IMR-90 (cell line): Measurements from ENCODE around the gene SF3B2. TPM values are rescaled to one million over a fixed set of nuclear protein-coding genes. Genes with fewer than 3 reads are reported as not detected.

Source experiments
- ATAC-seq: fragments of 200-7000 bp; cut with Tn5 transposase; 2 replicates; pipeline ENCODE4 v1.9.1; 2020; ENCODE audit warnings: low read depth, mild to moderate bottlenecking, moderate library complexity
- BruUV-seq: library from RNA; stranded (reverse); fragments of 400-500 nt; replicated peaks from 2 replicates; lab custom pipeline; 2021; lab: Mats Ljungman, UMichigan
- CTCF ChIA-PET: fragments of 300-600 bp; formaldehyde crosslinking; extraction: SDS; loops from one replicate; lab custom pipeline; 2021; ENCODE audit warnings: antibody characterized with exemption; lab: Yijun Ruan, JAX
- POLR2A ChIA-PET: fragments of 300-600 bp; sonication (Branson Sonifier 250); formaldehyde crosslinking; loops from one replicate; lab custom pipeline; 2022; ENCODE audit warnings: antibody characterized with exemption; ENCODE audit not compliant: unreplicated experiment; lab: Charles Lee
- DNase-seq: peaks from one replicate; pipeline ENCODE4 v3.0.0; 2013
- H2AFZ ChIP-seq: replicated peaks from 2 replicates; pipeline ENCODE3; 2013; ENCODE audit warnings: low read length, mild to moderate bottlenecking; ENCODE audit not compliant: poor library complexity
- H2AK5ac ChIP-seq: 2 replicates; pipeline ENCODE4 v1.6.1; 2013; ENCODE audit warnings: low read depth, low read length, inconsistent platforms
- H2AK9ac ChIP-seq: replicated peaks from 2 replicates; pipeline ENCODE3; 2013; ENCODE audit warnings: mild to moderate bottlenecking, low read depth, low read length, moderate library complexity; ENCODE audit not compliant: poor library complexity
- H2BK120ac ChIP-seq: 2 replicates; pipeline ENCODE4 v1.6.1; 2013; ENCODE audit warnings: low read depth, low read length, inconsistent platforms
- H2BK15ac ChIP-seq: 3 replicates; pipeline ENCODE4 v1.6.1; 2013; ENCODE audit warnings: low read depth, low read length, inconsistent platforms
- H2BK20ac ChIP-seq: 2 replicates; pipeline ENCODE4 v1.6.1; 2013; ENCODE audit warnings: low read depth, mild to moderate bottlenecking, inconsistent platforms, low read length, moderate library complexity
- H2BK5ac ChIP-seq: 2 replicates; pipeline ENCODE4 v1.6.1; 2013; ENCODE audit warnings: mild to moderate bottlenecking, low read depth, low read length, inconsistent platforms; ENCODE audit not compliant: poor library complexity, severe bottlenecking
- H3K14ac ChIP-seq: replicated peaks from 2 replicates; pipeline ENCODE4 v1.6.1; 2013; ENCODE audit warnings: low read depth, low read length, inconsistent platforms
- H3K18ac ChIP-seq: 2 replicates; pipeline ENCODE4 v1.6.1; 2013; ENCODE audit warnings: low read depth, low read length, control low read depth
- H3K23ac ChIP-seq: 2 replicates; pipeline ENCODE4 v1.6.1; 2013; ENCODE audit warnings: low read depth, low read length, inconsistent platforms
- H3K27ac ChIP-seq: 2 replicates; pipeline ENCODE4 v1.5.1; 2013; ENCODE audit warnings: mild to moderate bottlenecking, control low read depth, low read length; ENCODE audit not compliant: insufficient read depth
- H3K27me3 ChIP-seq: 2 replicates; pipeline ENCODE4 v1.6.1; 2013; ENCODE audit warnings: low read length; ENCODE audit not compliant: control insufficient read depth, insufficient read depth
- H3K36me3 ChIP-seq: 2 replicates; pipeline ENCODE4 v1.6.1; 2013; ENCODE audit warnings: low read length, mixed read lengths; ENCODE audit not compliant: control insufficient read depth, insufficient read depth
- H3K4ac ChIP-seq: 2 replicates; pipeline ENCODE4 v1.6.1; 2013; ENCODE audit warnings: low read depth, low read length, inconsistent platforms
- H3K4me1 ChIP-seq: 2 replicates; pipeline ENCODE4 v1.6.1; 2013; ENCODE audit warnings: low read length, mixed read lengths; ENCODE audit not compliant: control insufficient read depth, insufficient read depth
- H3K4me2 ChIP-seq: 2 replicates; pipeline ENCODE4 v1.6.1; 2013; ENCODE audit warnings: low read depth, mild to moderate bottlenecking, control low read depth, low read length, moderate library complexity
- H3K4me3 ChIP-seq: 2 replicates; pipeline ENCODE4 v1.5.1; 2013; ENCODE audit warnings: low read depth, mild to moderate bottlenecking, control low read depth, low read length, moderate library complexity; ENCODE audit not compliant: insufficient read depth
- H3K56ac ChIP-seq: 2 replicates; pipeline ENCODE4 v1.6.1; 2013; ENCODE audit warnings: low read length, inconsistent platforms; ENCODE audit not compliant: insufficient read depth; ENCODE audit errors: extremely low read depth
- H3K79me1 ChIP-seq, 2 experiments: 2 replicates each; pipeline ENCODE4 v1.6.1; 2013; ENCODE audit warnings: low read length in 2 of 2, inconsistent platforms in 1 of 2, low read depth in 1 of 2
- H3K9ac ChIP-seq: 2 replicates; pipeline ENCODE4 v1.6.1; 2013; ENCODE audit warnings: low read depth, low read length, control low read depth
- H3K9me1 ChIP-seq: 2 replicates; pipeline ENCODE4 v1.6.1; 2013; ENCODE audit warnings: low read length, inconsistent platforms; ENCODE audit not compliant: insufficient read depth
- H3K9me3 ChIP-seq: 2 replicates; pipeline ENCODE4 v1.6.1; 2013; ENCODE audit warnings: low read length; ENCODE audit not compliant: control insufficient read depth, insufficient read depth
- H4K20me1 ChIP-seq: 2 replicates; pipeline ENCODE4 v1.6.1; 2013; ENCODE audit warnings: low read length, inconsistent platforms; ENCODE audit not compliant: insufficient read depth
- H4K5ac ChIP-seq: 2 replicates; pipeline ENCODE4 v1.6.1; 2013; ENCODE audit warnings: mild to moderate bottlenecking, low read depth, low read length, control low read depth
- H4K8ac ChIP-seq, 2 experiments: 2 replicates each; pipeline ENCODE4 v1.6.1; 2013; ENCODE audit warnings: low read depth in 2 of 2, low read length in 2 of 2, control low read depth in 1 of 2, inconsistent platforms in 1 of 2
- H4K91ac ChIP-seq: 2 replicates; pipeline ENCODE4 v1.6.1; 2013; ENCODE audit warnings: low read depth, low read length, inconsistent platforms; ENCODE audit not compliant: insufficient read depth
- CHD1 ChIP-seq: IDR thresholded peaks from 2 replicates; pipeline ENCODE4 v1.6.1; 2012; ENCODE audit warnings: low read depth, low read length, improper control_type of control experiment
- FOS ChIP-seq: fragments of 150-350 bp; IDR thresholded peaks from 2 replicates; pipeline ENCODE4 v1.6.1; 2016; ENCODE audit warnings: low read depth, low read length
- RCOR1 ChIP-seq: IDR thresholded peaks from 2 replicates; pipeline ENCODE4 v1.6.1; 2012; ENCODE audit warnings: mild to moderate bottlenecking, low read length, improper control_type of control experiment; ENCODE audit not compliant: insufficient replicate concordance
- USF2 ChIP-seq: fragments of 150-350 bp; IDR thresholded peaks from 2 replicates; pipeline ENCODE4 v1.6.1; 2017; ENCODE audit warnings: mild to moderate bottlenecking, antibody characterized with exemption, low read length, low read depth
- WGBS, 2 experiments: methylation state at CpG; one replicate each; pipeline versions ENCODE4 v1.1.5 to v1.1.7; 2013; ENCODE audit warnings: missing lambda C conversion rate in 2 of 2; ENCODE audit not compliant: insufficient read length in 1 of 2; ENCODE audit errors: extremely low coverage in 2 of 2; 5-methylcytosine and 5-hydroxymethylcytosine counted together
- dilution Hi-C: fragments of 300-500 bp; cut with HindIII; formaldehyde crosslinking; loops from one replicate; pipeline ENCODE4 v1.14.3; 2018; ENCODE audit warnings: low sequenced_read_pairs; ENCODE audit not compliant: unreplicated experiment
- in situ Hi-C: fragments of 300-500 bp; cut with MboI; formaldehyde crosslinking; loops from 3 replicates; pipeline ENCODE4 v1.14.3; 2019; ENCODE audit warnings: low sequenced_read_pairs, inconsistent platforms, mixed read lengths
- intact Hi-C: fragments of 100-400 bp; cut with micrococcal nuclease; formaldehyde crosslinking; loops from 2 replicates; pipeline ENCODE4 v1.10.0; 2022
- polyA plus RNA-seq, 3 experiments: library from polyadenylated mRNA; depleted of rRNA; stranded (reverse); fragments of >200 nt; gene quantifications; 2 replicates each; pipeline ENCODE4 v1.2.3, GENCODE V29; 2012; ENCODE audit warnings: low replicate concordance in 1 of 3
- total RNA-seq: library from RNA; depleted of rRNA; stranded (reverse); fragments of >200 nt; gene quantifications from 2 replicates; pipeline ENCODE4 v1.2.3, GENCODE V29; 2012

SF3B2 gene
- total and polyA plus RNA-seq, 2 of the 4 experiments (the other 2 are of a cell fraction): 120 to 122 TPM

- Histone ChIP-seq H3K4me2 (no peak overlapping the region), H2BK120ac (no peak overlapping the region), H2BK5ac (no peak overlapping the region), H4K91ac (no peak overlapping the region), H3K9ac (no peak overlapping the region), H3K4ac (no peak overlapping the region), H3K36me3 (no peaks in the 10 kb centered on the region), H3K56ac (no peak overlapping the region), H3K27me3 (no peaks in the 10 kb centered on the region), H3K23ac (no peak overlapping the region), H4K5ac (no peak overlapping the region), H2AK9ac (no peak overlapping the region), H3K27ac (no peak overlapping the region), H3K9me3 (no peaks in the 10 kb centered on the region), H3K79me1 (peaks cover 0 to 4% of the 10 kb centered on the region in 2 experiments; a peak in 1 of 4 replicates), H3K14ac (no peak overlapping the region), H2AFZ (no peak overlapping the region), H3K9me1 (peaks cover 27% of the 10 kb centered on the region), H3K4me3 (no peak overlapping the region), H4K20me1 (no peaks in the 10 kb centered on the region; the same call in 1 of the 2 replicates), H2BK15ac (no peak overlapping the region), H3K18ac (no peak overlapping the region), H3K4me1 (peaks cover 18% of the 10 kb centered on the region), H4K8ac (no peak overlapping the region), H2AK5ac (no peak overlapping the region), H2BK20ac (no peak overlapping the region)
- no peak for TF ChIP-seq FOS
- TF ChIP-seq RCOR1: no peak
- TF ChIP-seq CHD1: no peak
- no peak for TF ChIP-seq USF2
- dilution Hi-C loops: no loop called here
- no TSS peak for BruUV-seq
- intact Hi-C loops: no loop called here
- 80% methylated on average over 1 of the region's 4 CpGs; no CpG with 5 or more reads in 1 of the 2 experiments for WGBS, 2 experiments
- ChIA-PET POLR2A (no interaction called here), CTCF (no interaction called here)
- ATAC-seq (no peak), DNase-seq (no peak)
- in situ Hi-C loops: no loop called here
Measured at GRCh38 chr11:66017321-66017720, 34.8 kb upstream of the SF3B2 start.
